OCI-M1 (cell line): ENCODE measurements around the gene OXER1.

Experiments
- DNase-seq: peaks from one replicate; lab custom pipeline; 2025; lab: John Stamatoyannopoulos, UW

The OXER1 gene

DNA sequence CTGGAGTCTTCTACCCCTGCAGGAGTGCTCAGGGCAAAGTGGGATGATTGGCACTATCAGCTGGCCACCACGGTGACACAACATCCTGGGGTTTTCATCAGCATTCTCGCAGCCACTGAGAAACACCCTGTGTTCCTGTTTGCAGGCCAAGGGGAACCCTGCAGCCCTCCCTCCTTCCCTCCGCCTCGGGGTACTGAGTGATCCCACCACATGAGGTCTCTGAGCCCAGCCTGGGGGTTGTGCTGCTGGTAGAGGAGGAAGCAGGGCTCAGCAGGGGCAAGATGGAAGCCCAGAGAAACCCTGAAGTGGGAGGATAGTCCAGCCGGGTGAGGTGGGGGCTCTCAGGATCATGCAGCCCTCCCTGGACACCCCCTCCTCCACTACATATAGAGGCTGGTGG lies at the start of gene OXER1:
Gene OXER1, minus strand, starts transcription at position 40 of the 400 bp plus-strand sequence. CDS start 73 bp downstream, outside the sequence.
- no peak for DNase-seq

- peak; percentile 74 for DNase-seq
Measured at GRCh38 chr2:42812899-42813479, 49.1 kb upstream of the OXER1 start.

- no peak for DNase-seq
Measured at GRCh38 chr2:42810971-42811811, 47.3 kb upstream of the OXER1 start.

GRCh38 chr2:42810121-42810970 lies 46.4 kb upstream of the OXER1 start:
- DNase-seq: peak; percentile 98

DNA sequence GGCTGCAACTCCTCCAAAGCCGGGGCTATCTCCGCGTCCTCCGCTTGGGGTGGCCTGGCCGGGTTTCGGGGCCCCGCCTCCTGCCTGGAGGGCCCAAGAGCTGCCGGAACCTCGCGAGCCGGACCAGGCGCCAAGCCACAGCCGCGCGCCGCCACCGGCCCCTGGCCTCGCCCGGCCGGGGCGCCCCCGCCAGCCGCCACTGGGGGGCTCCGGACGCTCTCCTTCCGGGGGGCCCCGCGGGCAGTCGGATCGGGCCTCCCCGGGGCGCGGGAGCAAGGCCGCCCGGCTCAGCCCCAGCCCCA lies 45.8 kb upstream of the OXER1 start:
- DNase-seq: peak; percentile 94

DNA sequence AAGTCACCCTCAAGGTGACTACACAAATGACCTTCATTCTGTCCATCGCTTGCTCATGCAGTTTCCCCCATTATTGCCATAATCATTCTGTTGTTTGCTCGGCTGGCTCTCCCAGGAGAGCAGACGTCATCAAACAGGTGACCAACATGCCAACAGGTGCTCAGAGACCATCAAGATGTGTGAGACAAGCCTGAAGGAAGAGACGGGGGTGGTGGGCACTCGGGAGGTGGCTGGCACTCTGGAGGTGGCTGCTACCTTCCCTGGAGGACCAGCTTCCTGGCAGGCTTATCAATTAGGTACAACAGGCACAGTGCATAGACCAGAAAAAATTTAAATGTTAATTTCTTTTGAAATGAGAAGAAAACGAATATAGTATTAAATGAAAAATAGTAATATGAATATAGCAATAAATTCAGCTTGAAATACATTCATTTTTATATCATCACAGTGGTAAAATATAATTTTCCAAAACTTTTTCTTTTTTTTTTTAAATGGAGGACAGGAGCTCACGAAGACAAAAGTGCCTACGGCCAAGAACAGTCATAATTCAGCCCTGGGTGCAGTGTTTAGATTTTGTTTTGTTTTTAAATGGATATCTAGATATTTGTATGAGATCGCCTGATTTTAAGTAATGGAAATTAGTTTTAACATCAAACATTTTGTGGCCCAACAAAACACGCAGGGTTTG lies 45.3 kb upstream of the OXER1 start:
- DNase-seq: peak; percentile 39

- no peak for DNase-seq
Measured at GRCh38 chr2:42808301-42808700, 44.4 kb upstream of the OXER1 start.

DNA sequence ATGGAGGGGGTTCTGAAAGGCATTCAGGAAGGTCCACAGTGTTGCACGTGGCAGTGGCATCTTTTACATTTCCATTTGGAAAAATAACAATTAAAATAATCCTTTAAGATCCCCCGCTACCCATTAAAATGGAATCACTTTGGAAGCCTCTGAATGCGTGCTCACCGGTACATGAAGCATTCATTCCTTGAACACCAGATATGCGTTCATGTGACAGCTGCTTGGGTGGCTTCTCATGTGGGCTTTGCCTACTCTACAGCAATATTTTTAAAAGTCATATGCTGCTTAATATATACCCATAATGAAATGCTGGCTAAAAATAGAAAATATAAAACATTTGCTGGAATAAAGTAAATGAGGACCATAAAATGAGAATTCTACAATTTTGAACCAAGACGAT lies 42.9 kb upstream of the OXER1 start:
- DNase-seq: no peak

GRCh38 chr2:42804891-42805290 lies 41.0 kb upstream of the OXER1 start:
- DNase-seq: no peak

- peak; percentile 22 for DNase-seq
Measured at GRCh38 chr2:42804338-42804737, 40.4 kb upstream of the OXER1 start.

- DNase-seq: no peak
Measured at GRCh38 chr2:42802150-42802549, 38.2 kb upstream of the OXER1 start.

GRCh38 chr2:42801381-42801780 lies 37.4 kb upstream of the OXER1 start:
- DNase-seq: no peak

DNA sequence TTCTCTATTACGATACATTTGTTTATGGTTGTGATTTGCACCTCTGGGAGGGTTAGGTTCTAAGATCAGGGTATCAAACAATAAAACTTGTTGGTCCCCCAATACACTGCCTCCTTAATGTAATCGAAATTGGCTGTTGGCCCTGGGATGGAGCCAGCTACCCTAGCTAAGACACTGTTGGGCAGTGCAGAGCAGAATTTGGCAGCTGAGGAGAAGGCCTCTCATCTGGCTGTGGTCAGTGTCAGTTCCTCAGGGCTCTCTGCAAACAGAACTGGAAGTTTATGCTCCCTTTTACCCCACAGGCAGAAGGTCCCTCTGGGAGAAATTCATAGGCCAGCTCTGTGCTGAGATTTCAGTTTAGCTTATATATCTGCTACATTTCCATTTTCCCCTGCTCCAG lies 37.0 kb upstream of the OXER1 start:
- DNase-seq: no peak

- DNase-seq: no peak
Measured at GRCh38 chr2:42800461-42800962, 36.6 kb upstream of the OXER1 start.

- no peak for DNase-seq
Measured at GRCh38 chr2:42799881-42800280, 35.9 kb upstream of the OXER1 start.

- no peak for DNase-seq
Measured at GRCh38 chr2:42797281-42797680, 33.3 kb upstream of the OXER1 start.

DNA sequence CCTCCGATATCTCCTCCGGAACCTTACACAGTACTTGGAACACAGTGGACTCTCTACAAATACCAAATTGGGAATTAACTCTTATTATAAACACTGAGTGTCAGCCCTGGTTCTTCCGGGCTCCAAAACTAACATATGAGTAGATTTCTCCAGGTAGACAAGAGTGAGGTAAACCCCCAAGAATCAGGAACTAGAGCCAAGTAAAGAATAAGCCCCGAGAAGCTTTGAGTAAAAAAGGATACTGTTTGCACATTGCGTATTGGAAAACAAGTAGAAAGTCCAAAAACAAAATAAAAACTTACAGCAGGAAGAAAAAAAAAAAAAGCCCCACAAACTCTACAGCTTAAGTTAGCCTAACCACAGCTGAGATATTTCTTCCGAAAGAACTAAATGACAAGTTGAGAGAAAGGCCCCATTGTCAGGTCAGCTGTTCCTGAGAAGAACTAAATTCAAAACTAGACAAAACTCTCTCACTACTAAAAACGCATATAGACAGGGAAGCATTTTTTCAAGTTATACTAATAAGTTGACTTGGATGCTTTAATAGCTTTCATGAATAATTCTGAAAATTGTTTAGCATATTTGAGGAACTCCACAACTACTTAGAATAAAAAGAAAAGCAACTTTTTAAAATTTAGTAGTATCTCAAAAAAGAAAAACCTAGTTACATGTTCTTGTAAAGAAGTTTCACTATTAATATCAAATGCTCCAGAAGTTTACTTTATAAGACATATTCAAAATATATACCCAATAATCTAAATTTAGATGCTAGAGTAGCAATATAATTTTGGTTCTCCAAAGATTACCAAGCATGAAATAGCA lies 32.7 kb upstream of the OXER1 start:
- DNase-seq: no peak

DNA sequence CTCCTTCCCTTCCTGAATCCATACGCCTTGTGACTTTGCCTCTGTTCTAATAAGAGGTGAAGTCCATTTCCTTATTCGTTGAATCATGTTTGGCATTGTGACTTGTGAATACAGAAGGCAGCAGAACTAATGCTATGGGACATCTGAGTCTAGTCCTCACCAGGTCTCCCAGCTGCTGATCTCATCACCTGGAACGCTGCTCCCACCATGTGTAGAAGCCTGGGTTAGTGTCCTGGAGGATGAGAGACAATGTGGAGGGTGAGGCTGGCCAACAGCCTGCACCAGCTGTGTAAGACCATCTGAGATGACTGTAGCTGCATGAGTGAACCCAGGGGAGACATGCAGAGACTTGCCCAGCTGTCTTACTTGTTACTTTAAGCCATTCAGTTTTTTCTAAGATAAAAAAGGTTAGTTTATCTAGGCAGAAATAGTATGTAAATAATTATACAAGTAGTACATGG lies 31.9 kb upstream of the OXER1 start:
- no peak for DNase-seq

DNA sequence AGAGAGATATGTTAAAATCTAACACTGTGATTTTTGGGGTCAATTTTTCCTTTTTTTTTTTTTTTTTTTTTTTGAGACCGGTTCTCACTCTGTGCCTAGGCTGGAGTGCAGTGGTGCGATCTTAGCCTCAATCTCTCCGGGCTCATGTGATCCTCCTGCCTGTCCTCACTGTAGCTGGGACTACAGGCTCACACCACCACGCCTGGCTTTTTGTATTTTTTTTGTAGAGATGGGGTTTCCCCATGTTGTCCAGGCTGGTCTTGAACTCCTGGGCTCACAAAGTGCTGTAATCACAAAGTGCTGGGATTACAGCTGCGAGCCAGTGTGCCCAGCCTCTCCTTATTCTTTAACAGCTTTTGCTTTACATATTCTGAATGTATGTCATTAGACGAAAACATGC lies 31.3 kb upstream of the OXER1 start:
- DNase-seq: no peak

DNA sequence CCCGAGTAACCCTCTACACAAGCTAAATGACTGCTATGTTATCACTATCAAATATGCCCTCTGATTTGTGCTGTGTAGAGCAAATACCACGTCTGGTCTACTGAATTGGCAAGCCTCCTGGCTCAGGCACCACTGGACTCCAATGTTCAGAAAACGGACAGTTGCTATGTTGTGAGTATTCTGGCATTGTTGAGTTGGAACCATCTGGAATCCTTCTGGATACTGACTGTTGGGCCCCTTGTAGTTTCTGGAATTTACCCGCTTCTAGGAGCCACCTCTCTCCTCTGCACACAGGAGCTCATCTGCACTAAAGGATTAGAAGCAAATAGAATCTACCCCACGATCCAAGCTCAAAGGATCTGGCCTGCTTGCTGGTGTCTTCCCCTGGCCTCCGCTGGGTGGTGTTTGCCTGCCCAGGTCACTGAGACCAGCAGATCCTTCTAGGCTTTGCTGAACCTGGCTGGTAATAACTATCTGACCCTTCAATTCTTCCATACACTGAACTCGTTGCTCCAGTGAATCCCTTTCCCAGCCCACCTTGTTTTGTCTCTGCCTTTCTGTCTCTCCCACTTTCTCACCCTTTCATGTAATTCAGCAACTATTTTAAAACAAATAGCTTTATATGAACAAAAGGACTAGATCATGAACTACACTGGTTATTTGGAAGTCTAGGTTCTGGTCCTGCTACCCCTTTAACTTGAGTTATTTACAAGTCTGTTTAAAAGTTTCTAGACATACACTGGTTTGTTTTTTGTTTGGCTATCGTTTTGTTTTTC lies 30.5 kb upstream of the OXER1 start:
- peak; percentile 48 for DNase-seq
